HepG2 (cell line): Measurements from ENCODE around the gene RESP18. TPM values are rescaled to one million over a fixed set of nuclear protein-coding genes. Genes with fewer than 3 reads are reported as not detected.
A peak's percentile ranks its signal among the peaks of the same experiment; 100 is the strongest.

Source experiments
- ATAC-seq: fragments of 200-7000 bp; cut with Tn5 transposase; 3 replicates; pipeline ENCODE4 v1.9.1; 2020; ENCODE audit warnings: mild to moderate bottlenecking, moderate library complexity
- BruUV-seq: library from RNA; stranded (reverse); fragments of 400-500 nt; replicated peaks from 2 replicates; lab custom pipeline; 2021; lab: Mats Ljungman, UMichigan
- CTCF ChIA-PET: fragments of 300-600 bp; formaldehyde crosslinking; extraction: SDS; loops from one replicate; lab custom pipeline; 2021; ENCODE audit warnings: low total read pairs, inconsistent platforms, low intra/inter-chr PET ratio; lab: Yijun Ruan, JAX
- POLR2A ChIA-PET: fragments of 350-600 bp; sonication (Branson Sonifier 250); formaldehyde crosslinking; loops from one replicate; lab custom pipeline; 2020; ENCODE audit warnings: antibody characterized with exemption, inconsistent platforms; lab: Yijun Ruan, JAX
- DNase-seq: peaks from one replicate; pipeline ENCODE4 v3.0.0-alpha.2; 2015; ENCODE audit warnings: low spot score
- FAIRE-seq: peaks from 3 replicates; lab custom pipeline; 2011; peaks lifted over from hg19 to GRCh38; lab: Jason Lieb, UNC
- H2AFZ ChIP-seq: one replicate; pipeline ENCODE4 v1.6.1; 2011; ENCODE audit warnings: low read length, inconsistent platforms
- H3K27ac ChIP-seq: fragments of 300-600 bp; 3 replicates; pipeline ENCODE4 v1.8.0; 2011; ENCODE audit warnings: mixed run types, mild to moderate bottlenecking, mixed read lengths, low read length, inconsistent platforms; ENCODE audit not compliant: insufficient read depth; ENCODE audit errors: extremely low read length
- H3K27me3 ChIP-seq, 2 experiments: fragments of 200-600 bp in 1 of 2; 2 replicates in 1 of 2; 3 replicates in 1 of 2; pipeline versions ENCODE4 v1.6.0 to v1.8.0; 2011; ENCODE audit warnings: low read length in 2 of 2, mild to moderate bottlenecking in 2 of 2, moderate library complexity in 2 of 2, inconsistent platforms in 1 of 2; ENCODE audit not compliant: insufficient read depth in 2 of 2, control insufficient read depth in 1 of 2
- H3K36me3 ChIP-seq, 2 experiments: fragments of 200-600 bp in 1 of 2; replicated peaks in 1 of 2; 2 replicates in 1 of 2; 3 replicates in 1 of 2; pipeline versions ENCODE4 v1.5.1 to v1.8.0; 2011; ENCODE audit warnings: low read length in 2 of 2, inconsistent platforms in 1 of 2; ENCODE audit not compliant: insufficient read depth in 2 of 2, control insufficient read depth in 1 of 2
- H3K4me1 ChIP-seq: 2 replicates; pipeline ENCODE4 v1.5.1; 2012; ENCODE audit warnings: low read length, inconsistent platforms; ENCODE audit not compliant: insufficient read depth
- H3K4me2 ChIP-seq: 2 replicates; pipeline ENCODE4 v1.6.0; 2011; ENCODE audit warnings: low read depth, low read length, inconsistent platforms
- H3K4me3 ChIP-seq, 3 experiments: fragments of 200-600 bp in 1 of 3; sonication (generic), shearing (Covaris generic) in 1 of 3; replicated peaks in 1 of 3; 2 replicates each; pipeline ENCODE4 v1.5.1; 2011 to 2016; ENCODE audit warnings: low read length in 3 of 3, inconsistent platforms in 2 of 3, low read depth in 2 of 3, mild to moderate bottlenecking in 2 of 3, control low read depth in 1 of 3, mixed read lengths in 1 of 3; ENCODE audit not compliant: insufficient read depth in 1 of 3
- H3K79me2 ChIP-seq: one replicate; pipeline ENCODE4 v1.6.1; 2011; ENCODE audit warnings: low read length, inconsistent platforms; ENCODE audit not compliant: insufficient read depth
- H3K9ac ChIP-seq: 2 replicates; pipeline ENCODE4 v1.6.0; 2011; ENCODE audit warnings: mild to moderate bottlenecking, low read depth, low read length, inconsistent platforms; ENCODE audit not compliant: insufficient read depth
- H3K9me3 ChIP-seq: 2 replicates; pipeline ENCODE4 v1.5.1; 2012; ENCODE audit warnings: mild to moderate bottlenecking, low read length
- H4K20me1 ChIP-seq: 2 replicates; pipeline ENCODE4 v1.6.0; 2011; ENCODE audit warnings: inconsistent platforms, mild to moderate bottlenecking, low read length, moderate library complexity; ENCODE audit not compliant: insufficient read depth
- ARNT ChIP-seq: fragments of 450-650 bp; IDR thresholded peaks from 2 replicates; pipeline ENCODE4 v1.6.1; 2017
- ASH2L ChIP-seq: fragments of 300-600, 200-600 bp; sonication (generic); IDR thresholded peaks from 2 replicates; pipeline ENCODE4 v1.7.0; 2017; ENCODE audit warnings: low read depth, mild to moderate bottlenecking, moderate library complexity, mixed read lengths, low read length; ENCODE audit not compliant: insufficient read length
- EP300 ChIP-seq, 3 experiments: sonication (generic) in 1 of 3; formaldehyde crosslinking in 1 of 3; IDR thresholded peaks; 2 replicates each; pipeline versions ENCODE4 v1.5.1 to v1.6.1; 2011 to 2020; ENCODE audit warnings: low read depth in 2 of 3, low read length in 2 of 3, borderline replicate concordance in 1 of 3, improper control_type of control experiment in 1 of 3, mild to moderate bottlenecking in 1 of 3, missing genetic modification reagents in 1 of 3, moderate library complexity in 1 of 3
- FOXO1 ChIP-seq: sonication (generic); formaldehyde crosslinking; IDR thresholded peaks from 2 replicates; pipeline ENCODE4 v1.4.0; 2020; ENCODE audit warnings: missing genetic modification reagents
- GATAD2A ChIP-seq: IDR thresholded peaks from 2 replicates; pipeline ENCODE4 v1.6.1; 2016
- HCFC1 ChIP-seq: fragments of 150-350 bp; IDR thresholded peaks from 2 replicates; pipeline ENCODE4 v1.6.1; 2014; ENCODE audit warnings: low read depth, low read length
- NFE2L1 ChIP-seq: sonication (generic); formaldehyde crosslinking; IDR thresholded peaks from 2 replicates; pipeline ENCODE4 v1.4.0; 2020; ENCODE audit warnings: missing genetic modification reagents, mild to moderate bottlenecking, borderline replicate concordance
- NRL ChIP-seq: sonication (generic); formaldehyde crosslinking; IDR thresholded peaks from 2 replicates; pipeline ENCODE4 v1.5.0; 2020; ENCODE audit warnings: missing genetic modification reagents, mild to moderate bottlenecking, moderate library complexity, borderline replicate concordance
- SALL2 ChIP-seq: sonication (generic); formaldehyde crosslinking; IDR thresholded peaks from 2 replicates; pipeline ENCODE4 v1.8.1; 2023; ENCODE audit warnings: mild to moderate bottlenecking, missing genetic modification reagents, inconsistent platforms
- SMAD1 ChIP-seq: sonication (generic); formaldehyde crosslinking; IDR thresholded peaks from 2 replicates; pipeline ENCODE4 v1.4.0; 2020; ENCODE audit warnings: missing genetic modification reagents, low read depth, mild to moderate bottlenecking, borderline replicate concordance
- SP1 ChIP-seq, 2 experiments: fragments of 450-650 bp in 1 of 2; sonication (generic) in 1 of 2; formaldehyde crosslinking in 1 of 2; IDR thresholded peaks; 2 replicates each; pipeline versions ENCODE4 v1.4.0 to v1.6.1; 2016 to 2020; ENCODE audit warnings: missing genetic modification reagents in 1 of 2
- TCF7L2 ChIP-seq: IDR thresholded peaks from 2 replicates; pipeline ENCODE4 v1.6.1; 2011; ENCODE audit warnings: mild to moderate bottlenecking, low read depth, low read length, moderate library complexity
- ZNF3 ChIP-seq: IDR thresholded peaks from 2 replicates; pipeline ENCODE4 v1.7.0; 2017; ENCODE audit warnings: inconsistent platforms
- ZNF317 ChIP-seq: sonication (generic); formaldehyde crosslinking; IDR thresholded peaks from 2 replicates; pipeline ENCODE4 v1.5.0; 2020; ENCODE audit warnings: mild to moderate bottlenecking, missing genetic modification reagents
- ZNF570 ChIP-seq: sonication (generic); formaldehyde crosslinking; IDR thresholded peaks from 2 replicates; pipeline ENCODE4 v1.4.0; 2020; ENCODE audit warnings: mild to moderate bottlenecking, missing genetic modification reagents, borderline replicate concordance
- ZNF713 ChIP-seq: sonication (generic); formaldehyde crosslinking; IDR thresholded peaks from 2 replicates; pipeline ENCODE4 v1.4.0; 2020; ENCODE audit warnings: mild to moderate bottlenecking, missing genetic modification reagents
- WGBS: methylation state at CpG from one replicate; pipeline ENCODE4 v1.1.6; 2017; ENCODE audit warnings: low lambda C conversion rate; 5-methylcytosine and 5-hydroxymethylcytosine counted together
- in situ Hi-C: cut with HindIII; loops from 2 replicates; pipeline ENCODE4 v1.10.0; 2017; ENCODE audit warnings: low pct_unique_long_range_greater_than_20kb; ENCODE audit not compliant: extremely low pct_ligation_motif_present
- intact Hi-C: fragments of 100-400 bp; cut with micrococcal nuclease; formaldehyde crosslinking; loops from one replicate; pipeline ENCODE4 v1.10.0; 2022; ENCODE audit not compliant: unreplicated experiment
- polyA plus RNA-seq, 8 experiments: library from polyadenylated mRNA; depleted of rRNA in 3 of 8; stranded (reverse) in 7 of 8; unstranded in 1 of 8; fragments of >200 nt; fragmentation: Illumina TruSeq in 4 of 8; extraction: Trizol in 4 of 8; gene quantifications; 2 replicates each; pipeline versions ENCODE4 v1.2.1 to v1.2.3, GENCODE V29; 2011 to 2016; ENCODE audit warnings: low read depth in 4 of 8, missing spikeins in 1 of 8, mixed read lengths in 1 of 8; ENCODE audit not compliant: insufficient read depth in 1 of 8
- total RNA-seq, 5 experiments: library from RNA; depleted of rRNA; stranded (reverse); fragments of >200 nt; fragmentation: Illumina TruSeq; extraction: Trizol; gene quantifications; 2 replicates each; pipeline ENCODE4 v1.2.3, GENCODE V29; 2016; ENCODE audit warnings: low read depth in 1 of 5
- TF ChIP-seq, protein P1 (sequence below): sonication (generic); formaldehyde crosslinking; IDR thresholded peaks from 2 replicates; pipeline ENCODE4 v1.4.0; 2020; ENCODE audit warnings: missing genetic modification reagents
- TF ChIP-seq, protein P2 (sequence below): sonication (generic); formaldehyde crosslinking; IDR thresholded peaks from 2 replicates; pipeline ENCODE4 v1.8.0; 2022; ENCODE audit warnings: missing genetic modification reagents, mild to moderate bottlenecking, moderate library complexity, borderline replicate concordance

The RESP18 gene
- total and polyA plus RNA-seq, 2 of the 13 experiments (the other 11 are each of a cell fraction or from before 2014, with no cell fraction given), result not detected

DNA sequence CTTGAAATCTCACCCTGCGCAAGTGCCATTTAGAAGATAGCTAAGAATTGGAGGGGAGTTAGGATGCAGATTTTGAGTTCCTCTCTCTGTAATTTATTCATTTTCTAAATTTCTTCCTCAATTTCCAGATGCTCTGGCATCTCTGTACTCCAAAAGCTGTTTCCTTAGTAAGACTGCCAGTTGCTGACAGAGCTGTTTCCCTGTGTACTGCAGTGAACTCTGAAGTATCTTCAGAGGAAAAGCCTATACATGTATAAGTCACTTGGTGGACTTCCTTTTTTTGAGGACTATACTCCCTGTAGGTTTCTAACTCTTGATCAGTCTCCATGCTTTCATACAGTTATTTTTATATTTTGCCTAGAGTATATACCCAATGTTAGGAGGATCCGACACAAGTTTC is 1.5 kb upstream of the RESP18 start (continued):
- TF ChIP-seq, protein P1, sequence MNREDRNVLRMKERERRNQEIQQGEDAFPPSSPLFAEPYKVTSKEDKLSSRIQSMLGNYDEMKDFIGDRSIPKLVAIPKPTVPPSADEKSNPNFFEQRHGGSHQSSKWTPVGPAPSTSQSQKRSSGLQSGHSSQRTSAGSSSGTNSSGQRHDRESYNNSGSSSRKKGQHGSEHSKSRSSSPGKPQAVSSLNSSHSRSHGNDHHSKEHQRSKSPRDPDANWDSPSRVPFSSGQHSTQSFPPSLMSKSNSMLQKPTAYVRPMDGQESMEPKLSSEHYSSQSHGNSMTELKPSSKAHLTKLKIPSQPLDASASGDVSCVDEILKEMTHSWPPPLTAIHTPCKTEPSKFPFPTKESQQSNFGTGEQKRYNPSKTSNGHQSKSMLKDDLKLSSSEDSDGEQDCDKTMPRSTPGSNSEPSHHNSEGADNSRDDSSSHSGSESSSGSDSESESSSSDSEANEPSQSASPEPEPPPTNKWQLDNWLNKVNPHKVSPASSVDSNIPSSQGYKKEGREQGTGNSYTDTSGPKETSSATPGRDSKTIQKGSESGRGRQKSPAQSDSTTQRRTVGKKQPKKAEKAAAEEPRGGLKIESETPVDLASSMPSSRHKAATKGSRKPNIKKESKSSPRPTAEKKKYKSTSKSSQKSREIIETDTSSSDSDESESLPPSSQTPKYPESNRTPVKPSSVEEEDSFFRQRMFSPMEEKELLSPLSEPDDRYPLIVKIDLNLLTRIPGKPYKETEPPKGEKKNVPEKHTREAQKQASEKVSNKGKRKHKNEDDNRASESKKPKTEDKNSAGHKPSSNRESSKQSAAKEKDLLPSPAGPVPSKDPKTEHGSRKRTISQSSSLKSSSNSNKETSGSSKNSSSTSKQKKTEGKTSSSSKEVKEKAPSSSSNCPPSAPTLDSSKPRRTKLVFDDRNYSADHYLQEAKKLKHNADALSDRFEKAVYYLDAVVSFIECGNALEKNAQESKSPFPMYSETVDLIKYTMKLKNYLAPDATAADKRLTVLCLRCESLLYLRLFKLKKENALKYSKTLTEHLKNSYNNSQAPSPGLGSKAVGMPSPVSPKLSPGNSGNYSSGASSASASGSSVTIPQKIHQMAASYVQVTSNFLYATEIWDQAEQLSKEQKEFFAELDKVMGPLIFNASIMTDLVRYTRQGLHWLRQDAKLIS (CRISPR knock-in tag), result no peak
- TF ChIP-seq FOXO1 (CRISPR knock-in tag) (no peak), ASH2L (no peak), GATAD2A (CRISPR knock-in tag) (no peak), EP300 (IDR thresholded peaks at IDR 0.05; ENCODE audit: low read depth in 2 of 2, low read length in 2 of 2) (no peak), EP300 (CRISPR knock-in tag; IDR thresholded peaks at IDR 0.05; ENCODE audit: borderline replicate concordance) (no peak)

DNA sequence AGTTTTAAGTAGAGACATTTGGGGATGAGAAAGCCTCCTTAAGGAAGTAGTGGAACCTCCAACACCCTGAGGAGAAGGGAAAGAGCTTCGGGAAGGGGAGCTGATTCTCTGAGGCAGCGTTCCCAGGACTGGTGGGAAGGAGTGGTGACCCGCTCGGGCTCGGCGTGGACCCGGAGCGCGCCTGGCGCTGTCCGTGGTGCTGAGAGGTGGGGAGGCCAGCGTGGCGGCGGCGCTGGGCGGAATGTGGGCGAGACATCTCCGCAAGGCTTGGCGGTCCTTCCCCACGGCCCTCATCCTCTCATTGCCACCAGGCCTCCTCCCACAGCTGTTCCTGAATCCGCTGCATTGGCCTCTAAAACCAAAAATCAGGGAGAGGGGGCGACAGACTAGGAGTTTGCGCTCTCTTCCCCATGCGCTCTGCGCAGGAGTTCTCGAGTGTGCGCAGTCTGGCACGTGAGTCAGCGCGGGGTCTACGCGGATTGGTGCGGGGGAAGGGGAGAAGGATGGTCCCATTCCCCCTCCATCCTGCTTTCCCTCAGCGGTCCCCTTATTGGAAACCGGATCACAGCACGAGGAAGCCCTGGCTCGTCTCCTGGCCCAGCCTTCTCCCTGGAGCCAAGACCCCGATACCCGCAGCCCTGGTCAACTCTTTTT is 857 bp downstream of the RESP18 start:
- in situ Hi-C loops, result no loop called here
- TF ChIP-seq NFE2L1 (no peak), ZNF317 (CRISPR knock-in tag) (peak; percentile 69; the same call in 1 of the 2 replicates), ZNF713 (no peak), TCF7L2 (no peak), ARNT (no peak), SP1 (IDR thresholded peaks at IDR 0.05) (no peak), SP1 (CRISPR knock-in tag; IDR thresholded peaks at IDR 0.05) (0 out of 2 replicates have a peak, but pooled peaks have one; percentile 28), SMAD1 (CRISPR knock-in tag) (0 out of 2 replicates have a peak, but pooled peaks have one; percentile 24), SALL2 (no peak; the same call in 1 of the 2 replicates), HCFC1 (no peak), ZNF3 (CRISPR knock-in tag) (no peak), NRL (no peak), ZNF570 (CRISPR knock-in tag) (no peak)
- TF ChIP-seq, protein P2, sequence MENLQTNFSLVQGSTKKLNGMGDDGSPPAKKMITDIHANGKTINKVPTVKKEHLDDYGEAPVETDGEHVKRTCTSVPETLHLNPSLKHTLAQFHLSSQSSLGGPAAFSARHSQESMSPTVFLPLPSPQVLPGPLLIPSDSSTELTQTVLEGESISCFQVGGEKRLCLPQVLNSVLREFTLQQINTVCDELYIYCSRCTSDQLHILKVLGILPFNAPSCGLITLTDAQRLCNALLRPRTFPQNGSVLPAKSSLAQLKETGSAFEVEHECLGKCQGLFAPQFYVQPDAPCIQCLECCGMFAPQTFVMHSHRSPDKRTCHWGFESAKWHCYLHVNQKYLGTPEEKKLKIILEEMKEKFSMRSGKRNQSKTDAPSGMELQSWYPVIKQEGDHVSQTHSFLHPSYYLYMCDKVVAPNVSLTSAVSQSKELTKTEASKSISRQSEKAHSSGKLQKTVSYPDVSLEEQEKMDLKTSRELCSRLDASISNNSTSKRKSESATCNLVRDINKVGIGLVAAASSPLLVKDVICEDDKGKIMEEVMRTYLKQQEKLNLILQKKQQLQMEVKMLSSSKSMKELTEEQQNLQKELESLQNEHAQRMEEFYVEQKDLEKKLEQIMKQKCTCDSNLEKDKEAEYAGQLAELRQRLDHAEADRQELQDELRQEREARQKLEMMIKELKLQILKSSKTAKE, result peak; percentile 21; the same call in 1 of the 2 replicates

More for the DNA sequence above, 857 bp downstream of the RESP18 start:
- Histone ChIP-seq H3K4me3 (no peak overlapping the region), H3K27ac (no peak overlapping the region), H4K20me1 (peaks cover 8% of the 10 kb centered on the region; the same call in 1 of the 2 replicates), H3K9me3 (no peaks in the 10 kb centered on the region), H2AFZ (no peak overlapping the region), H3K27me3 (peaks cover 3 to 36% of the 10 kb centered on the region in 2 experiments; a peak in 4 of 5 replicates), H3K79me2 (no peaks in the 10 kb centered on the region), H3K9ac (no peak overlapping the region), H3K36me3 (no peaks in the 10 kb centered on the region), H3K4me1 (no peaks in the 10 kb centered on the region), H3K4me2 (no peak overlapping the region)
- peak; percentile 84 for ATAC-seq
- BruUV-seq, result no TSS peak
- no peak for FAIRE-seq
- ChIA-PET CTCF (no interaction called here), POLR2A (no interaction called here)
- intact Hi-C loops, result no loop called here
- 38% methylated on average over 30 of the region's 39 CpGs for WGBS
- DNase-seq, result no peak
